Neutrophil (primary cell): ENCODE measurements around the gene NLGN4X.
"Not testable (repeated sequence)": the region's sequence is repeated elsewhere in the genome, so short reads cannot be mapped to it uniquely, and the experiment has no call there.

ENCODE experiments used
- H3K27ac ChIP-seq: fragments of 200-600 bp; sonication (generic); 2 replicates; pipeline ENCODE4 v1.5.1; 2016; ENCODE audit warnings: mild to moderate bottlenecking, moderate library complexity
- H3K27me3 ChIP-seq: fragments of 200-600 bp; sonication (generic); 2 replicates; pipeline ENCODE4 v1.6.0; 2016; ENCODE audit warnings: mild to moderate bottlenecking
- H3K36me3 ChIP-seq: fragments of 200-600 bp; sonication (generic); 2 replicates; pipeline ENCODE4 v1.5.1; 2017
- H3K4me1 ChIP-seq, 2 experiments: fragments of 200-600 bp in 1 of 2; sonication (generic) in 1 of 2; 1 replicate in 1 of 2; 2 replicates in 1 of 2; pipeline versions ENCODE4 v1.5.1 to v1.6.1; 2013 to 2016; ENCODE audit warnings: low read depth in 1 of 2, low read length in 1 of 2, mild to moderate bottlenecking in 1 of 2, moderate library complexity in 1 of 2; ENCODE audit not compliant: control insufficient read depth in 1 of 2, insufficient read depth in 1 of 2
- H3K4me3 ChIP-seq, 2 experiments: fragments of 200-600 bp in 1 of 2; sonication (generic) in 1 of 2; 1 replicate in 1 of 2; 2 replicates in 1 of 2; pipeline ENCODE4 v1.5.1; 2013 to 2016; ENCODE audit warnings: low read depth in 1 of 2, low read length in 1 of 2, mild to moderate bottlenecking in 1 of 2, moderate library complexity in 1 of 2
- H3K9me3 ChIP-seq: fragments of 200-600 bp; sonication (generic); 2 replicates; pipeline ENCODE4 v1.5.1; 2016
- CTCF ChIP-seq: fragments of 200-600 bp; sonication (generic); IDR thresholded peaks from 2 replicates; pipeline ENCODE4 v1.5.1; 2016; ENCODE audit warnings: antibody characterized with exemption

NLGN4X gene

GRCh38 chrX:5915783-5916182, 312.9 kb downstream of the NLGN4X start:
- Histone ChIP-seq H3K27ac (no peak overlapping the region), H3K27me3 (no peaks in the 10 kb centered on the region), H3K9me3 (no peaks in the 10 kb centered on the region), H3K4me3 (no peak overlapping the region), H3K4me1 (no peaks in the 10 kb centered on the region), H3K36me3 (no peaks in the 10 kb centered on the region)
- no peak for TF ChIP-seq CTCF

- no peak overlapping the region for H3K4me3 ChIP-seq
- no peaks in the 10 kb centered on the region for H3K4me1 ChIP-seq
- H3K27me3 ChIP-seq = no peaks in the 10 kb centered on the region
- TF ChIP-seq CTCF = no peak
- no peak overlapping the region for H3K27ac ChIP-seq
- H3K9me3 ChIP-seq = no peaks in the 10 kb centered on the region
- no peaks in the 10 kb centered on the region for H3K36me3 ChIP-seq
These were observed 321.5 kb downstream of the NLGN4X start for GRCh38 chrX:5907207-5907606.

GRCh38 chrX:5903586-5904190, 325.0 kb downstream of the NLGN4X start:
- H3K27ac ChIP-seq, H3K4me1 ChIP-seq, H3K36me3 ChIP-seq, H3K27me3 ChIP-seq, H3K9me3 ChIP-seq, H3K4me3 ChIP-seq: not testable (repeated sequence)

DNA sequence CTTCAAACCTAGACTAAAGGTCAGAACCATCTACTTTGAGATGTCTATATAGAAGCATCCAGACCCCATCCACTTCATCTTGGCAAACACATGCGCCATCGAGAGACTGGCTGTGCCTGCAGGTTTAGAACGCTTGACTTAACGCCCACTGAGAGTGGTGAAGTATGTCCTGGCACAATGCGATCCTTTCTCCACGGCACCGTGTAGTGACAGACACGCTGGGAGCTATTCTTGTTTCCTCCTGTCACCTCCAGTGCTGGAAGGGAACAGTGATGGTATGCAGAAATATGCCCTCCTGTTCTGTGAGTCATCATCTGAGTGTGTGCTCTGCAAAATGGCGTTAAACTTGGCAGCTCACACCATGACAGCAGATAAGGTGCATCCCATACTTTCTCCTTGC, 330.2 kb downstream of the NLGN4X start:
- Histone ChIP-seq H3K36me3 (no peaks in the 10 kb centered on the region), H3K4me1 (no peaks in the 10 kb centered on the region), H3K27me3 (no peaks in the 10 kb centered on the region), H3K27ac (no peak overlapping the region), H3K9me3 (no peaks in the 10 kb centered on the region), H3K4me3 (no peak overlapping the region)
- TF ChIP-seq CTCF = no peak

DNA sequence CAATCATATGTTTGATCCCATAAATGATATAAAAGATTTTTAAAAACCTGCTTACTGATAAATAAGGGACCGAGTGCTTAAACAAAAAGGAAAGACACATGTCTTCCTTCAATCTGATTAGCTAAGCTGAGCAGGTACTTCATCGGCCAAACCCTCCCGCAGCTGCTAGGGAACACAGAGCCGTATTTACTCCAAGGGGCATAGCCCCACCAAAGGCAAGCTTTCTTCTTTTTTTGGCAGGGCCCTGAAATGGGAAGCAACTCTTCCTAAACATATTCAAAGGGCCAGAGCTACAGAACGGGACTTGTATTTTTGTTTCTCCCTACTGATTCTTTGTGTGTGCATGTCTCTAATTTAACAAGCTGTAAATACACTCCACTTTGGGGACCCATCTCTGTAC, 337.3 kb downstream of the NLGN4X start:
- no peak overlapping the region for H3K4me3 ChIP-seq
- H3K4me1 ChIP-seq = no peaks in the 10 kb centered on the region
- H3K27me3 ChIP-seq = no peaks in the 10 kb centered on the region
- no peaks in the 10 kb centered on the region for H3K36me3 ChIP-seq
- no peak overlapping the region for H3K27ac ChIP-seq
- H3K9me3 ChIP-seq = no peaks in the 10 kb centered on the region
- no peak for TF ChIP-seq CTCF

- H3K27ac ChIP-seq = no peak overlapping the region
- TF ChIP-seq CTCF = no peak
- no peaks in the 10 kb centered on the region for H3K36me3 ChIP-seq
- no peak overlapping the region for H3K4me3 ChIP-seq
- no peaks in the 10 kb centered on the region for H3K4me1 ChIP-seq
- no peaks in the 10 kb centered on the region for H3K9me3 ChIP-seq
- H3K27me3 ChIP-seq = no peaks in the 10 kb centered on the region
These were observed 351.6 kb downstream of the NLGN4X start for GRCh38 chrX:5876984-5877596.
